Globus pallidus (tissue), 1 donor: ENCODE measurements around the gene TNIP1.

Source experiments
- DNase-seq: peaks from one replicate; pipeline ENCODE4 v3.0.0-alpha.2; 2015; ENCODE audit warnings: low spot score

TNIP1 gene

GRCh38 chr5:151064916-151065499, 15.8 kb downstream of the TNIP1 start:
- no peak for DNase-seq

GRCh38 chr5:151063142-151063989, 17.5 kb downstream of the TNIP1 start:
- no peak for DNase-seq

- no peak for DNase-seq
Measured at GRCh38 chr5:151062405-151063141, 18.3 kb downstream of the TNIP1 start.

GRCh38 chr5:151060742-151061141, 20.1 kb downstream of the TNIP1 start:
- DNase-seq = no peak

- no peak for DNase-seq
Measured at GRCh38 chr5:151058891-151059489, 21.8 kb downstream of the TNIP1 start.

- no peak for DNase-seq
Measured at GRCh38 chr5:151058301-151058700, 22.5 kb downstream of the TNIP1 start.

- no peak for DNase-seq
Measured at GRCh38 chr5:151056379-151057325, 24.2 kb downstream of the TNIP1 start.

- DNase-seq = no peak
Measured at GRCh38 chr5:151055336-151055735, 25.5 kb downstream of the TNIP1 start.

- no peak for DNase-seq
Measured at GRCh38 chr5:151054709-151055108, 26.1 kb downstream of the TNIP1 start.

- no peak for DNase-seq
Measured at GRCh38 chr5:151053796-151054462, 26.9 kb downstream of the TNIP1 start.

- no peak for DNase-seq
Measured at GRCh38 chr5:151052836-151053235, 28.0 kb downstream of the TNIP1 start.

GRCh38 chr5:151051931-151052608, 28.8 kb downstream of the TNIP1 start:
- DNase-seq = no peak

GRCh38 chr5:151051066-151051930, 29.5 kb downstream of the TNIP1 start:
- DNase-seq = peak; percentile 55

- DNase-seq = no peak
Measured at GRCh38 chr5:151048526-151048925, 32.3 kb downstream of the TNIP1 start.

GRCh38 chr5:151047814-151048425, 32.9 kb downstream of the TNIP1 start:
- DNase-seq = no peak

- no peak for DNase-seq
Measured at GRCh38 chr5:151042453-151043093, 38.3 kb downstream of the TNIP1 start.

GRCh38 chr5:151041577-151042268, 39.1 kb downstream of the TNIP1 start:
- peak; percentile 47 for DNase-seq
